Head of caudate nucleus (tissue), 42 donors: ENCODE measurements around the gene HLA-F.

Experiments
- DNase-seq, 42 donors: peaks; one replicate each; pipeline versions ENCODE4 v3.0.0 to v3.0.0-alpha.2; 2020 to 2021; ENCODE audit warnings: mixed read lengths in 7 of 42
- intact Hi-C: fragments of 100-400 bp; cut with DNase I; formaldehyde crosslinking; loops from one replicate; pipeline ENCODE4 v1.15.0; 2022

Gene HLA-F

GRCh38 chr6:29751480-29751879, 28.2 kb downstream of the HLA-F start:
- intact Hi-C loops = loop anchor here (10.0 kb wide), 1 partner anchor 47 kb away; no protein-coding TSS in a partner anchor
- DNase-seq = no peak

DNA sequence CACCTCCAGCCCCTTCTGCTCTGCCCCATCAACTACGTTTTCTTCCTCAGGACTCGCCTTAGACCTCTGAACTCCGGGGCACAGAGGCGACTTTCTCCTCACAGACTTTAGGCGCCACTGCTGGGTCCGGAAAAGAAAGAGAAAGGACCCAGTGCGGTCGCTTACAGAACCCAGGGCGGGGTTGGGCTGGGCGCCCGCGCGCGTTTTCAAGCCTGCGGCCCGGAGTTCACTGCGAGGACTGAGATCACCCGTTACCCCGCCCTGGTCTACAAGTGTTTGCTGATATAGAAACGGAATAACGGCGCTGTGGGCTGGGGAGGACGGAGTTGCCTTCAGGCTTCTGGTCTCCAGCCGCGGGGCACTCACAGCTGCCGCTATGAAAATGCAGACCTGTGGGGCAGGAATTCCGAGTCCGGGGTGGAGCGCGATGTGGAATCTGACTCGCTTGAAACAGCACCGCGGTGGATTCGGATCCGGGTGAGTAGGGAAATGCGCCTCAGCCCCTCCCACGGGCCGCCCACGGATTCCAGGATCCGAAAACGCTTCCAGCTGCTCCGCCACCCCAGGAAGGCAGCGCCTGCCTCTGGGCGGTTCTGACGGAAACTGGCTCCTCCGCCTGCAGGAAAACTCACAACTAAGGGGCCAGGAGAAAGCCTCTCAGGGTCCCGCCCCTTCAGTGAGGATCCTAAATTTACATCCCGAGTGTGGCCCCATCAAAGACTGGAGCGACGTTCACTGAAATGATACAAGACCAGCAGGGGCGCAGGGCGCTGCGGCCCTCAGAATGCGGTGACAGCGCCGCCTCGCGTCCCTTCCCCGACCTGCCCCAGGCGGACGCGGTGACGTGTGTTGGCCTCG, 29.4 kb downstream of the HLA-F start:
- intact Hi-C loops = loop anchor here (10.0 kb wide), 1 partner anchor 48 kb away; no protein-coding TSS in a partner anchor

GRCh38 chr6:29753309-29753644, 30.0 kb downstream of the HLA-F start:
- DNase-seq = no peak
- intact Hi-C loops = loop anchor here (10.0 kb wide), 1 partner anchor 48 kb away; no protein-coding TSS in a partner anchor

More for the DNA sequence above, 29.4 kb downstream of the HLA-F start:
- peak; percentile 72 to 93 (median 86) for DNase-seq

GRCh38 chr6:29755295-29755871, 32.1 kb downstream of the HLA-F start:
- intact Hi-C loops = loop anchor here (10.0 kb wide), 1 partner anchor 51 kb away; no protein-coding TSS in a partner anchor
- DNase-seq = no peak

- intact Hi-C loops = loop anchor here (10.0 kb wide), 1 partner anchor 52 kb away; no protein-coding TSS in a partner anchor
- DNase-seq = no peak
Measured at GRCh38 chr6:29757282-29757681, 34.0 kb downstream of the HLA-F start.

DNA sequence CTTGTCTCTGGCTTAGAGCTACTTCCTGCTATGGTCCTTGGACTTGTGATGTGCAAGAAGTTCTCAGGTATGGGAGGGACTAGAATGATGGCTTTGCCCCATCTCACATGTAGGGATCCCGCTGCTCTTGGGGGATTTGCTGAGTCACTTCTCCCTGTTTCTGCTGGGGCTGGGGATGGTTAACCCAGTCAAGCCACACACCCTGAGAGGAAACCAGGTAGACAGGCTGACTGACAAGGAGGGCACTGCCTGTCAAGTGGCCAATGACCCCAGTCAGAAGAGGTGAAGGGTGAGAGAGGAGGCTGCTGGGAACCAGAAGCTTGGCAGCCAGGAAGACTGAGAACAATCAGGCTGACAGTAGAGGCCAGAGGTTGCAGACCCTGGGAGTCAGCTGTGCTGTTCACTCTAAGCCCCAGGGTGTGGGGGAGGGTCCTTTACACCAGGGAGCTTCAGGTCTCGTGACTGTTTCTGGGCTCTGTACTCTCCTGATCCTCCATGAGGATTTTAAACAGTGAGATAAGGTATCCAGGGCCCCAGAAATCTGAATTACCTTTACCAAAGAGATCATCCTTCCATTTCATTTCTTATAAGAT, 34.6 kb downstream of the HLA-F start:
- intact Hi-C loops = loop anchor here (10.0 kb wide), 1 partner anchor 53 kb away; no protein-coding TSS in a partner anchor

GRCh38 chr6:29758761-29759160, 35.5 kb downstream of the HLA-F start:
- DNase-seq = peak in 1 of 42 donors; percentile 13
- intact Hi-C loops = loop anchor here (10.0 kb wide), 1 partner anchor 54 kb away; no protein-coding TSS in a partner anchor

More for the DNA sequence above, 34.6 kb downstream of the HLA-F start:
- peak in 1 of 42 donors; percentile 18 for DNase-seq

DNA sequence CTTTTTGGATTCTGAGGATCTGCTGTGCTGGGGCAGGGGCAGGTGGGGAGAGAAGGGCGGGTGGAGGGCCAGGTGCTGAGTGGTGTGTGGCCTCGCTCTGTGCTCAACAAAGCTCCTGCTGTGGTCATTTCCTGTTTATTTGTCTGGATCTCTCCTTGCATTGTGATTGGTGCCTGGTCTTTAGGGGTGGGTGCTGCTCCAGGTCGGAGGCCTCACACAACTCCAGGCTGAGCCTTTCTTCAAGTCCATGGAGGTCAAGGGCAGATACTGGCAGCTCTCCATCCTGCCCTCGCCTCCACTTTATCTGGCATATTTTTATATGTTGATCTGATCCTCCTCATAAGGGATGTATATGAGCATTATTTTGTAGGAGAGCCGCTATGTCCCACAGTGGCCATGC, 36.2 kb downstream of the HLA-F start:
- DNase-seq = peak in 1 of 42 donors; percentile 4
- intact Hi-C loops = loop anchor here (10.0 kb wide), 1 partner anchor 55 kb away; no protein-coding TSS in a partner anchor

DNA sequence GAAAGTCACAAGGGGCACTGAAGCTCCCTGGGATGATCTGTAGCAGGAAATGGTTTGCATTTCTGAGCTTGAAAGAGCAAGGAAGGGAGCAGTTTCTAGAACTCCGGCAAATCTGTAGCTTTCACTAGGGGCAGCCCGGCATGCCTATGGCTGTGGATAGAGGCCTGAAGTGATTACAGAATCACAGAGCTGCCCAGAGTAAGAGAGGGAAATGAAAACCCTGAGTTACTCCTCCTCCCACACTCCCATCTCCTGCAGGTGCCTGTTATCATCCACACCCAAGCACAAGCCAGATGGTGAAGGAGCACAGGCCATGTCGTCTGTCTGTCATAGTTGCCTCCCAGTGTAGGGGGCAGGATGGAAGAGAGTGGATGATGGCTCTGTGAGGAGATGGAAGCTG, 37.1 kb downstream of the HLA-F start:
- peak in 1 of 42 donors; percentile 1 for DNase-seq
- intact Hi-C loops = no loop called here

DNA sequence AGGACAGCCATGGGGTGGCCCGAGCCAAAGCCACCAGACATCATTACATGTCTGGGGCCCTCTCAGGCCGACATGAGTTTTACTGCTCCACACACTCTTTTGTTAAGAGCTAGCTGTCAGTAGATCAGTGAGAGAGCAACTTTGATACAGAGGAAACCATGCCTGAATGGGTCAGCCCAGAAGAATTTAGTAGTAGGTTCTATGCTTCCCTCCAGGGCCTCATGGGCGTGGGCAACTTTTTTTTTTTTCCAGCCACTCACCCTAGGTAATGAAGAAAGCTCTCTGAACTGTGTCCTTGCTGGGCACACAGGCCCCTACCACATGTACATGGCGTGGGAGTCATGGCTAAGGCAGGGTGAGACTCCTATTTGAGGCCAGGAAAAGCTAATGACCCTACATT, 38.8 kb downstream of the HLA-F start:
- peak in 1 of 42 donors; percentile 7 for DNase-seq
- intact Hi-C loops = no loop called here

DNA sequence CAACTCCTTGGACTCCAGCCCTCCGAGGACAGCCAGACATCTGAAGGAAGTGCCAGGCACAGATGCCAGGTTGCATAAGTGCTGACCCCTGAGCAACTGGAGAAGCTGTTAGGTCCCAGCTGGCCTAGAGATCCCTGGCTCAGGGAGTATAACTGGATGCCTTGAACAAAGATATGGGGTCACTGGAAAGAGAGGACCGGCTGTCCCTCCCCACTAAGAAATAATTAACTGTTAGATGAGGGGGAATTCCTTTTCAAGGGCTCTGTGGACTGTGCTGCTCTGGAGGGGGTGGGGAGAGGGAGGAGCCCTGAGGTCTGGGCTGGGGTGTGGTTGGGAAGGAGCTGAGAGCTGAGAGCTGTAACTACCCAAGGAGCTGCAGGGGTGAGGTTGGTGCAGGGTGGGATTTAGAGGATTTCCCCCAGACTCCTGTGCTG, 39.6 kb downstream of the HLA-F start:
- intact Hi-C loops = no loop called here
- DNase-seq = peak in 1 of 42 donors; percentile 42

GRCh38 chr6:29763491-29764289, 40.5 kb downstream of the HLA-F start:
- peak in 1 of 42 donors; percentile 26 for DNase-seq
- intact Hi-C loops = no loop called here

DNA sequence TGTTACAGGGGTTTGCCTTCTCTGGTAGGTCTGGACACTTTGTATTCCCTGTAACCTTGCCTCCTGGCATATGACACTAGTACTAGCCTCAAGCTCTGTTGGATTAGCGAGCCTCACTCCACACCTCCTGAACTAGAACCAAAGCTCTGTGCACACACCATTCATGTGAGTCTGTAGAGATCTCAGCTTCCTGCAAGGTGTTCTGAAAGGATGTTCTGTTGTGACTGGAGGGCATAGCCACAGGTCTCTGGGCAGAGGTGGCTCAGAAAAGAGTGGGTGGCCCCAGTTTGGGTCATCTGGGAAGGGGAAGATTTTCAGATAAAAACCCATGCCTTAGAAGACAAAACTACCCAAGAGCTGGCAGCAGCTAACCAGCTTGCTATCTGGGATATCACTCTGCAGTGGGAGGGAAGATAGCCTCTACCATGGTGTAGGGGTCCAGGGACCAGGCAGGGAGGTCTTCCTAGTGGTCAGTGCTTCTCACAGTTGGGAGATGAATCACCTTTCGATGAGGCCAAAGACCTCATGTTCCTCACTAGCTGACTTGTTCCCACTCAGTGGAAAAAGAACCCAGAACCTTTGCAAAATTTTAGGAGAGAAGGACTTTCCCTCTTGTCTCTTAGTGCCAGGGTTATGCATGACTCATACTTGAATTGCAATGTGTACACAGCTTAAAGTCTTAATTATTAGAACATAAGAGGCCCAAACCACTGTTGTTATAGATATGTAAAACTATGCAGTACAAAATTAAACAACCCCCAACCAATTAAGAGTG, 41.4 kb downstream of the HLA-F start:
- peak in 1 of 42 donors; percentile 10 for DNase-seq

GRCh38 chr6:29769336-29769735, 46.1 kb downstream of the HLA-F start:
- DNase-seq = peak in 1 of 42 donors; percentile 8
- intact Hi-C loops = no loop called here

More for the DNA sequence above, 41.4 kb downstream of the HLA-F start:
- intact Hi-C loops = no loop called here

- DNase-seq = no peak
- intact Hi-C loops = no loop called here
Measured at GRCh38 chr6:29770306-29770705, 47.1 kb downstream of the HLA-F start.

DNA sequence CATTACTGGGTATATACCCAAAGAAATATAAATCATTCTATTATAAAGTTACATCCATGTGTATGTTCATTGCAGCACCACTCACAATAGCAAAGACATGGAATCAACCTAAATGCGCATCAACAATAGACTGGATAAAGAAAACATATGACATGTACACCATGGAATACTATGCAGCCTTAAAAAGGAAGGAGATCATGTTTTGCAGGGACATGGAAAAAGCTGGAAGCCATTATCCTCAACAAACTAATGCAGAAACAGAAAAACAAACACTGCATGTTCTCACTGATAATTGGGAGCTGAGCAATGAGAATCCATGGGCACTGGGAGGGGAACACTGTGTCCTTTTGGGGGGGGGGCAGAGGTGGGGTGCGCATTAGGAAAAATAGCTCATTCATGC, 53.5 kb downstream of the HLA-F start:
- no peak for DNase-seq
- intact Hi-C loops = no loop called here
